Hypothalamus (tissue), 51 donors: ENCODE results near the gene LMBR1.
"Not testable (repeated sequence)": the region's sequence is repeated elsewhere in the genome, so short reads cannot be mapped to it uniquely, and the experiment has no call there.

ENCODE experiments used
- DNase-seq, 51 donors: peaks; one replicate each; lab custom pipeline; 2025; lab: John Stamatoyannopoulos, UW

LMBR1 gene

GRCh38 chr7:156803656-156804055, 89.3 kb downstream of the LMBR1 start:
- DNase-seq, result not testable (repeated sequence)

GRCh38 chr7:156802214-156802613, 90.8 kb downstream of the LMBR1 start:
- DNase-seq, result no peak

GRCh38 chr7:156795415-156795814, 97.6 kb downstream of the LMBR1 start:
- no peak for DNase-seq

- no peak for DNase-seq
Measured at GRCh38 chr7:156793334-156793733, 99.6 kb downstream of the LMBR1 start.

- DNase-seq, result no peak
Measured at GRCh38 chr7:156792611-156793010, 100.4 kb downstream of the LMBR1 start.

- no peak for DNase-seq
Measured at GRCh38 chr7:156791241-156791640, 101.7 kb downstream of the LMBR1 start.

GRCh38 chr7:156790264-156790663, 102.7 kb downstream of the LMBR1 start:
- no peak for DNase-seq

- DNase-seq, result no peak
Measured at GRCh38 chr7:156785998-156786543, 106.9 kb downstream of the LMBR1 start.

- DNase-seq, result no peak
Measured at GRCh38 chr7:156783864-156784263, 109.1 kb downstream of the LMBR1 start.

- DNase-seq, result no peak
Measured at GRCh38 chr7:156781972-156782371, 111.0 kb downstream of the LMBR1 start.

- no peak for DNase-seq
Measured at GRCh38 chr7:156780724-156781455, 112.1 kb downstream of the LMBR1 start.

- DNase-seq, result no peak
Measured at GRCh38 chr7:156778668-156779067, 114.3 kb downstream of the LMBR1 start.

GRCh38 chr7:156778201-156778600, 114.8 kb downstream of the LMBR1 start:
- no peak for DNase-seq

GRCh38 chr7:156777364-156778069, 115.5 kb downstream of the LMBR1 start:
- DNase-seq, result no peak

GRCh38 chr7:156776527-156776926, 116.5 kb downstream of the LMBR1 start:
- no peak for DNase-seq

- DNase-seq, result no peak
Measured at GRCh38 chr7:156773966-156774365, 119.0 kb downstream of the LMBR1 start.

GRCh38 chr7:156772725-156773124, 120.3 kb downstream of the LMBR1 start:
- DNase-seq, result no peak

- DNase-seq, result no peak
Measured at GRCh38 chr7:156768698-156769472, 124.1 kb downstream of the LMBR1 start.

- DNase-seq, result no peak
Measured at GRCh38 chr7:156766666-156767065, 126.3 kb downstream of the LMBR1 start.

GRCh38 chr7:156765901-156766656, 126.9 kb downstream of the LMBR1 start:
- DNase-seq, result no peak
